H1 (cell line): ENCODE data around the gene PGM3. TPM values are rescaled to one million over a fixed set of nuclear protein-coding genes. Genes with fewer than 3 reads are reported as not detected.
A peak's percentile ranks its signal among the peaks of the same experiment; 100 is the strongest.

Experiments
- CTCF ChIA-PET: fragments of 300-600 bp; sonication (Branson Sonifier 250); formaldehyde crosslinking; loops from one replicate; lab custom pipeline; 2021; ENCODE audit not compliant: partially characterized antibody; lab: Charles Lee
- POLR2A ChIA-PET: fragments of 300-600 bp; sonication (Branson Sonifier 250); formaldehyde crosslinking; loops from one replicate; lab custom pipeline; 2021; ENCODE audit warnings: inconsistent platforms; ENCODE audit not compliant: partially characterized antibody; lab: Charles Lee
- DNase-seq, 2 experiments: peaks; one replicate each; pipeline versions ENCODE4 v3.0.0 to v3.0.0-alpha.2; 2010 to 2022; ENCODE audit warnings: low spot score in 2 of 2, low read depth in 1 of 2, mixed read lengths in 1 of 2
- FAIRE-seq: peaks from 2 replicates; lab custom pipeline; 2011; peaks lifted over from hg19 to GRCh38; lab: Jason Lieb, UNC
- H2AFZ ChIP-seq: 2 replicates; pipeline ENCODE4 v1.8.1; 2012; ENCODE audit warnings: low read length, inconsistent platforms
- H2AK5ac ChIP-seq: 2 replicates; pipeline ENCODE4 v1.6.1; 2013; ENCODE audit warnings: low read depth, low read length
- H2BK120ac ChIP-seq: replicated peaks from 2 replicates; pipeline ENCODE3; 2013; ENCODE audit warnings: low read depth, low read length, inconsistent platforms
- H2BK12ac ChIP-seq: 2 replicates; pipeline ENCODE4 v1.6.1; 2013; ENCODE audit warnings: low read depth, low read length
- H2BK15ac ChIP-seq: 2 replicates; pipeline ENCODE4 v1.6.1; 2013; ENCODE audit warnings: low read length
- H2BK20ac ChIP-seq: 2 replicates; pipeline ENCODE4 v1.6.1; 2013; ENCODE audit warnings: low read length
- H2BK5ac ChIP-seq: 2 replicates; pipeline ENCODE4 v1.6.1; 2013; ENCODE audit warnings: low read depth, low read length
- H3K14ac ChIP-seq: 2 replicates; pipeline ENCODE4 v1.6.1; 2013; ENCODE audit warnings: inconsistent platforms; ENCODE audit not compliant: insufficient read length
- H3K18ac ChIP-seq: 2 replicates; pipeline ENCODE4 v1.6.1; 2013; ENCODE audit warnings: low read length; ENCODE audit errors: extremely low read depth
- H3K23ac ChIP-seq: 2 replicates; pipeline ENCODE4 v1.6.1; 2013; ENCODE audit warnings: inconsistent platforms; ENCODE audit not compliant: insufficient read length
- H3K23me2 ChIP-seq: 2 replicates; pipeline ENCODE4 v1.6.1; 2013; ENCODE audit warnings: low read depth, low read length
- H3K27ac ChIP-seq: 2 replicates; pipeline ENCODE4 v1.6.1; 2011; ENCODE audit warnings: low read depth, low read length, inconsistent platforms
- H3K27me3 ChIP-seq, 4 experiments: replicated peaks in 1 of 4; 1 replicate in 1 of 4; 2 replicates in 3 of 4; pipeline versions ENCODE4 v1.6.1 to v1.8.1; 2011 to 2013; ENCODE audit warnings: low read length in 3 of 4, mild to moderate bottlenecking in 3 of 4, inconsistent platforms in 2 of 4, mixed read lengths in 2 of 4, moderate library complexity in 1 of 4; ENCODE audit not compliant: control insufficient read depth in 3 of 4, insufficient read depth in 3 of 4; ENCODE audit errors: extremely low read depth in 1 of 4
- H3K36me3 ChIP-seq, 4 experiments: 2 replicates each; pipeline versions ENCODE4 v1.6.1 to v1.8.1; 2011 to 2013; ENCODE audit warnings: mild to moderate bottlenecking in 4 of 4, low read length in 3 of 4, moderate library complexity in 2 of 4, control low read depth in 1 of 4, inconsistent platforms in 1 of 4; ENCODE audit not compliant: insufficient read depth in 4 of 4, control insufficient read depth in 2 of 4
- H3K4ac ChIP-seq: replicated peaks from 2 replicates; pipeline ENCODE3; 2013; ENCODE audit warnings: low read length, low read depth, mixed read lengths, inconsistent platforms; ENCODE audit not compliant: insufficient read length
- H3K4me1 ChIP-seq, 4 experiments: replicated peaks in 1 of 4; 1 replicate in 1 of 4; 2 replicates in 3 of 4; pipeline versions ENCODE4 v1.6.1 to v1.8.1; 2011 to 2013; ENCODE audit warnings: low read length in 3 of 4, inconsistent platforms in 2 of 4, mixed read lengths in 1 of 4; ENCODE audit not compliant: insufficient read depth in 4 of 4, control insufficient read depth in 3 of 4
- H3K4me2 ChIP-seq, 2 experiments: 2 replicates each; pipeline versions ENCODE4 v1.6.1 to v1.8.1; 2011 to 2013; ENCODE audit warnings: low read depth in 2 of 2, low read length in 2 of 2, control low read depth in 1 of 2, inconsistent platforms in 1 of 2, mild to moderate bottlenecking in 1 of 2; ENCODE audit not compliant: insufficient read depth in 1 of 2
- H3K4me3 ChIP-seq, 4 experiments: fragments of 200-600, 300-600 bp in 1 of 4; sonication (generic), shearing (Covaris generic), sonication (Bioruptor Twin) in 1 of 4; 2 replicates each; pipeline versions ENCODE4 v1.5.1 to v1.8.1; 2011 to 2016; ENCODE audit warnings: low read length in 4 of 4, low read depth in 3 of 4, control low read depth in 2 of 4, inconsistent platforms in 2 of 4, mild to moderate bottlenecking in 2 of 4, mixed read lengths in 1 of 4, moderate library complexity in 1 of 4; ENCODE audit not compliant: insufficient read depth in 2 of 4; ENCODE audit errors: extremely low read depth in 1 of 4
- H3K56ac ChIP-seq: replicated peaks from 2 replicates; pipeline ENCODE3; 2013; ENCODE audit warnings: low read depth, mild to moderate bottlenecking, mixed read lengths, low read length, inconsistent platforms; ENCODE audit not compliant: insufficient read length
- H3K79me1 ChIP-seq: 2 replicates; pipeline ENCODE4 v1.6.1; 2013; ENCODE audit warnings: low read depth, low read length, control low read depth
- H3K79me2 ChIP-seq, 2 experiments: 2 replicates each; pipeline versions ENCODE4 v1.6.1 to v1.8.1; 2012 to 2013; ENCODE audit warnings: low read length in 2 of 2, mild to moderate bottlenecking in 2 of 2, inconsistent platforms in 1 of 2; ENCODE audit not compliant: insufficient read depth in 2 of 2, control insufficient read depth in 1 of 2
- H3K9ac ChIP-seq, 4 experiments: replicated peaks in 1 of 4; 1 replicate in 1 of 4; 2 replicates in 3 of 4; pipeline versions ENCODE4 v1.6.1 to v1.8.1; 2011 to 2013; ENCODE audit warnings: low read depth in 3 of 4, low read length in 3 of 4, control low read depth in 2 of 4, mild to moderate bottlenecking in 2 of 4, moderate library complexity in 2 of 4, inconsistent platforms in 1 of 4; ENCODE audit errors: extremely low read depth in 1 of 4
- H3K9me3 ChIP-seq, 2 experiments: 2 replicates each; pipeline versions ENCODE4 v1.6.1 to v1.8.1; 2012 to 2013; ENCODE audit warnings: mild to moderate bottlenecking in 2 of 2, moderate library complexity in 2 of 2, control low read depth in 1 of 2, inconsistent platforms in 1 of 2, low read depth in 1 of 2, low read length in 1 of 2, mixed read lengths in 1 of 2; ENCODE audit not compliant: insufficient read depth in 2 of 2
- H4K20me1 ChIP-seq, 2 experiments: replicated peaks in 1 of 2; 2 replicates each; pipeline versions ENCODE3 to v1.8.1; 2011 to 2013; ENCODE audit warnings: inconsistent platforms in 2 of 2, low read length in 2 of 2, mild to moderate bottlenecking in 1 of 2; ENCODE audit not compliant: insufficient read depth in 2 of 2, control insufficient read depth in 1 of 2
- H4K5ac ChIP-seq: 2 replicates; pipeline ENCODE4 v1.6.1; 2013; ENCODE audit warnings: low read length, low read depth, mixed read lengths, inconsistent platforms; ENCODE audit not compliant: insufficient read length
- H4K8ac ChIP-seq: 2 replicates; pipeline ENCODE4 v1.8.0; 2013; ENCODE audit warnings: mild to moderate bottlenecking, moderate library complexity, low read length, inconsistent platforms; ENCODE audit not compliant: insufficient read depth; ENCODE audit errors: extremely low read depth
- H4K91ac ChIP-seq: replicated peaks from 2 replicates; pipeline ENCODE3; 2013; ENCODE audit warnings: low read length, mixed read lengths, inconsistent platforms; ENCODE audit not compliant: insufficient read length
- BCL11A ChIP-seq, 2 experiments: IDR thresholded peaks; one replicate each; pipeline ENCODE4 v1.6.1; 2011; ENCODE audit warnings: low read depth in 2 of 2, low read length in 2 of 2, mild to moderate bottlenecking in 2 of 2
- CTCF ChIP-seq, 3 experiments: IDR thresholded peaks; 1 replicate in 2 of 3; 2 replicates in 1 of 3; pipeline versions ENCODE4 v1.5.1 to v1.6.1; 2011; ENCODE audit warnings: low read length in 3 of 3, mild to moderate bottlenecking in 3 of 3, inconsistent platforms in 2 of 3, low read depth in 1 of 3, moderate library complexity in 1 of 3; ENCODE audit not compliant: insufficient read depth in 1 of 3; ENCODE audit errors: control extremely low read depth in 1 of 3
- RAD21 ChIP-seq, 2 experiments: IDR thresholded peaks in 1 of 2; conservative IDR thresholded peaks in 1 of 2; 2 replicates each; pipeline ENCODE4 v1.6.1; 2011; ENCODE audit warnings: low read depth in 2 of 2, low read length in 2 of 2, improper control_type of control experiment in 1 of 2, inconsistent platforms in 1 of 2, mild to moderate bottlenecking in 1 of 2, moderate library complexity in 1 of 2
- WGBS, 2 experiments: shearing (Covaris generic) in 1 of 2; methylation state at CpG; one replicate each; pipeline versions ENCODE4 v1.1.6 to v1.1.7; 2013 to 2015; ENCODE audit warnings: low lambda C conversion rate in 2 of 2, mixed read lengths in 2 of 2, inconsistent platforms in 1 of 2, low coverage in 1 of 2, missing lambda C conversion rate in 1 of 2; ENCODE audit not compliant: insufficient replicate concordance in 2 of 2, insufficient coverage in 1 of 2, insufficient read length in 1 of 2; ENCODE audit errors: extremely low coverage in 1 of 2, missing lambda C conversion rate in 1 of 2; 5-methylcytosine and 5-hydroxymethylcytosine counted together
- polyA plus RNA-seq, 7 experiments: library from polyadenylated mRNA; depleted of rRNA in 3 of 7; stranded (reverse) in 5 of 7; unstranded in 2 of 7; fragments of >200 nt in 5 of 7; fragments of 200-250 nt in 2 of 7; gene quantifications; 1 replicate in 5 of 7; 2 replicates in 1 of 7; 4 replicates in 1 of 7; pipeline versions ENCODE4 v1.2.1 to v1.2.3, GENCODE V29; 2011 to 2013; ENCODE audit warnings: missing spikeins in 2 of 7, mixed read lengths in 2 of 7
- total RNA-seq: library from RNA; stranded (reverse); fragmentation: NEBNext Ultra II Directional; extraction: Animal tissue kit (Norgen Biotek cat#: 25700); gene quantifications from 2 replicates; pipeline ENCODE4 v1.2.1, GENCODE V29; 2021

Gene PGM3
- total and polyA plus RNA-seq, 2 of the 8 experiments (the other 6 are each of a cell fraction or from before 2014, with no cell fraction given): 14.5 to 60.5 TPM

GRCh38 chr6:83221889-83222479, 28.9 kb upstream of the PGM3 start:
- CTCF ChIA-PET: interaction anchor here (0.6 to 11.7 kb wide), 46 partner anchors 9 to 1031 kb away, joined by 3 to 310 read pairs (median 4); partner anchors contain the start of genes DOP1A and PRSS35

More at GRCh38 chr6:83221889-83222479, 28.9 kb upstream of the PGM3 start:
- H3K4me2 ChIP-seq: no peak overlapping the region
- H3K23me2 ChIP-seq: no peaks in the 10 kb centered on the region
- H3K14ac ChIP-seq: no peak overlapping the region
- H4K91ac ChIP-seq: no peak overlapping the region
- H2BK120ac ChIP-seq: no peak overlapping the region
- H2BK12ac ChIP-seq: no peak overlapping the region
- no peak overlapping the region for H3K4ac ChIP-seq
- no peak overlapping the region for H3K23ac ChIP-seq
- no peak overlapping the region for H3K9ac ChIP-seq
- no peak overlapping the region for H3K56ac ChIP-seq
- H2AK5ac ChIP-seq: no peak overlapping the region
- H3K79me2 ChIP-seq: no peaks in the 10 kb centered on the region
- H2BK5ac ChIP-seq: no peak overlapping the region
- 59% methylated on average over 3 of the region's 3 CpGs; no CpG with 5 or more reads in 1 of the 2 experiments for WGBS, 2 experiments
- no peaks in the 10 kb centered on the region for H3K36me3 ChIP-seq
- H3K27me3 ChIP-seq: no peaks in the 10 kb centered on the region
- no peak overlapping the region for H3K18ac ChIP-seq
- no peak overlapping the region for H2BK15ac ChIP-seq
- no peak overlapping the region for H2AFZ ChIP-seq
- no peak for DNase-seq
- no peaks in the 10 kb centered on the region for H3K4me1 ChIP-seq
- no peaks in the 10 kb centered on the region for H3K79me1 ChIP-seq
- TF ChIP-seq CTCF (IDR thresholded peaks at IDR 0.05; ENCODE audit: control extremely low read depth in 1 of 3, insufficient read depth in 1 of 3, low read depth in 1 of 3, low read length in 3 of 3): peak in 1 of 3 experiments; percentile 28; a peak in 2 of 4 replicates
- TF ChIP-seq RAD21 (IDR thresholded peaks at IDR 0.05 in 1 of 2, conservative IDR thresholded peaks at IDR 0.05 in 1 of 2; ENCODE audit: low read depth in 2 of 2, low read length in 2 of 2): peak in 1 of 2 experiments; percentile 71; a peak in 3 of 4 replicates
- TF ChIP-seq BCL11A (IDR thresholded peaks at IDR 0.05; ENCODE audit: low read depth in 2 of 2, low read length in 2 of 2): no peak
- TF ChIP-seq, all 59 proteins: peak for 2
- Histone ChIP-seq H4K20me1 (no peaks in the 10 kb centered on the region), H3K9me3 (no peaks in the 10 kb centered on the region), H4K5ac (no peak overlapping the region), H2BK20ac (no peak overlapping the region), H4K8ac (no peak overlapping the region), H3K4me3 (no peak overlapping the region), H3K27ac (no peak overlapping the region)
- POLR2A ChIA-PET: no interaction called here
- no peak for FAIRE-seq
